Stimulated activated CD8-positive, alpha-beta memory T cell treated with anti-CD3 and anti-CD28 coated beads, Interleukin-15, amount 100 ng/mL, for 4 hours (primary cell): ENCODE measurements around the gene LGMN.

Experiments used
- DNase-seq, 2 donors: peaks; one replicate each; pipeline ENCODE4 v3.0.0-alpha.2; 2020; ENCODE audit warnings: low read depth in 2 of 2

LGMN gene

GRCh38 chr14:92675976-92676375 is 72.5 kb downstream of the LGMN start:
- DNase-seq = no peak

GRCh38 chr14:92675421-92675820 is 73.0 kb downstream of the LGMN start:
- DNase-seq = no peak

- DNase-seq = no peak
Observed at GRCh38 chr14:92673601-92674150, 74.8 kb downstream of the LGMN start.

GRCh38 chr14:92670643-92671366 is 77.6 kb downstream of the LGMN start:
- DNase-seq = no peak

GRCh38 chr14:92670160-92670559 is 78.3 kb downstream of the LGMN start:
- no peak for DNase-seq

GRCh38 chr14:92668276-92668973 is 80.0 kb downstream of the LGMN start:
- DNase-seq = no peak

- DNase-seq = no peak
Observed at GRCh38 chr14:92666251-92666650, 82.2 kb downstream of the LGMN start.

GRCh38 chr14:92665661-92666110 is 82.7 kb downstream of the LGMN start:
- no peak for DNase-seq

GRCh38 chr14:92663049-92663448 is 85.4 kb downstream of the LGMN start:
- DNase-seq = no peak

- no peak for DNase-seq
Observed at GRCh38 chr14:92660571-92660970, 87.9 kb downstream of the LGMN start.

GRCh38 chr14:92659765-92660561 is 88.5 kb downstream of the LGMN start:
- DNase-seq = no peak

- no peak for DNase-seq
Observed at GRCh38 chr14:92658684-92659083, 89.7 kb downstream of the LGMN start.

- DNase-seq = no peak
Observed at GRCh38 chr14:92658160-92658559, 90.3 kb downstream of the LGMN start.

- no peak for DNase-seq
Observed at GRCh38 chr14:92657457-92658142, 90.8 kb downstream of the LGMN start.

- no peak for DNase-seq
Observed at GRCh38 chr14:92656306-92657081, 91.9 kb downstream of the LGMN start.

- DNase-seq = no peak
Observed at GRCh38 chr14:92655419-92656201, 92.8 kb downstream of the LGMN start.

GRCh38 chr14:92654239-92654901 is 94.1 kb downstream of the LGMN start:
- no peak for DNase-seq
